Lung (tissue), 12 donors: Measurements from ENCODE around the gene C8G. TPM values are rescaled to one million over a fixed set of nuclear protein-coding genes. Genes with fewer than 3 reads are reported as not detected.

Experiments used
- ATAC-seq: fragments of 200-7000 bp; cut with Tn5 transposase; one replicate; pipeline ENCODE4 v1.9.1; 2020; ENCODE audit warnings: moderate number of reproducible peaks; ENCODE audit not compliant: insufficient read depth, low FRiP score
- DNase-seq, 3 donors: peaks; one replicate each; pipeline ENCODE4 v3.0.0-alpha.2; 2013 to 2017
- H3K27ac ChIP-seq, 2 donors: one replicate each; pipeline ENCODE4 v1.5.1; 2013; ENCODE audit warnings: mild to moderate bottlenecking in 2 of 2, moderate library complexity in 2 of 2, control low read depth in 1 of 2, inconsistent platforms in 1 of 2, low read depth in 1 of 2, low read length in 1 of 2
- H3K27me3 ChIP-seq, 3 donors: one replicate each; pipeline ENCODE4 v1.5.1; 2013; ENCODE audit warnings: low read length in 2 of 3; ENCODE audit not compliant: control insufficient read depth in 3 of 3, insufficient read depth in 3 of 3
- H3K36me3 ChIP-seq, 4 donors: one replicate each; pipeline ENCODE4 v1.5.1; 2013; ENCODE audit warnings: low read length in 4 of 4, mild to moderate bottlenecking in 1 of 4, moderate library complexity in 1 of 4; ENCODE audit not compliant: control insufficient read depth in 4 of 4, insufficient read depth in 4 of 4
- H3K4me1 ChIP-seq, 5 donors: one replicate each; pipeline ENCODE4 v1.5.1; 2013; ENCODE audit warnings: low read length in 5 of 5, mild to moderate bottlenecking in 2 of 5, moderate library complexity in 1 of 5; ENCODE audit not compliant: control insufficient read depth in 5 of 5, insufficient read depth in 5 of 5
- H3K4me3 ChIP-seq: one replicate; pipeline ENCODE4 v1.5.1; 2013; ENCODE audit warnings: mild to moderate bottlenecking, control low read depth, moderate library complexity
- H3K9ac ChIP-seq, 2 donors: one replicate each; pipeline ENCODE4 v1.5.1; 2013; ENCODE audit warnings: low read length in 2 of 2, control low read depth in 1 of 2; ENCODE audit not compliant: insufficient read depth in 1 of 2
- H3K9me3 ChIP-seq, 4 donors: one replicate each; pipeline ENCODE4 v1.5.1; 2013; ENCODE audit warnings: low read length in 3 of 4, mild to moderate bottlenecking in 1 of 4, moderate library complexity in 1 of 4; ENCODE audit not compliant: control insufficient read depth in 4 of 4, insufficient read depth in 3 of 4
- CTCF ChIP-seq: IDR thresholded peaks from 2 replicates; pipeline ENCODE4 v1.5.1; 2012; ENCODE audit warnings: mild to moderate bottlenecking; ENCODE audit errors: control extremely low read depth, extremely low read depth
- WGBS, 2 donors: extraction: QIAGEN DNeasy Blood & Tissue Kit; methylation state at CpG; one replicate each; pipeline ENCODE4 v1.1.7; 2013; 5-methylcytosine and 5-hydroxymethylcytosine counted together
- polyA plus RNA-seq, 2 donors: library from polyadenylated mRNA; stranded (reverse); fragments of 200-250 nt; gene quantifications; one replicate each; pipeline ENCODE4 v1.2.1, GENCODE V29; 2013
- total RNA-seq, 2 donors: library from RNA; depleted of rRNA in 1 of 2; stranded (reverse); fragments of >200 nt in 1 of 2; gene quantifications; one replicate each; pipeline ENCODE4 v1.2.1, GENCODE V29; 2014 to 2021
- donor health status: control.
- donor health status: control.
- donor health status: Bipolar disorder and iron deficiency.
- donor health status: healthy.
- donor health status: DM: yes; HTN: yes; CAD: no.

Gene C8G
- total and polyA plus RNA-seq, 4 donors, result 0.90 to 2.1 (median 1.4) TPM; not detected in 1

- H3K27ac ChIP-seq, result peak overlapping the region in 1 of 2 donors; percentile 39
- TF ChIP-seq CTCF, result no peak
- no peaks in the 10 kb centered on the region for H3K9me3 ChIP-seq
- WGBS, 2 donors, result 94 to 99% methylated on average over 14 of the region's 14 CpGs
- peaks cover 4 to 55% (median 16%) of the 10 kb centered on the region in 4 donors for H3K36me3 ChIP-seq
- H3K9ac ChIP-seq, result no peak overlapping the region
- ATAC-seq (no peak), DNase-seq (no peak)
- H3K4me1 ChIP-seq, result peaks cover 0 to 2% (median 0%) of the 10 kb centered on the region in 5 donors
- no peaks in the 10 kb centered on the region for H3K27me3 ChIP-seq
- no peak overlapping the region for H3K4me3 ChIP-seq
These were observed 24.3 kb upstream of the C8G start for GRCh38 chr9:136920734-136921231.

GRCh38 chr9:136921307-136921706 lies 23.7 kb upstream of the C8G start:
- no peak for ATAC-seq
- whole genome bisulfite sequencing, 2 donors, result 89 to 91% methylated on average over 11 of the region's 11 CpGs
- DNase-seq, result no peak
- H3K9ac ChIP-seq, result no peak overlapping the region
- H3K27ac ChIP-seq, result peak overlapping the region in 1 of 2 donors; percentile 39
- no peaks in the 10 kb centered on the region for H3K9me3 ChIP-seq
- TF ChIP-seq CTCF, result no peak
- H3K36me3 ChIP-seq, result peaks cover 4 to 57% (median 14%) of the 10 kb centered on the region in 4 donors
- no peaks in the 10 kb centered on the region for H3K27me3 ChIP-seq
- H3K4me3 ChIP-seq, result no peak overlapping the region
- peaks cover 0 to 3% (median 0%) of the 10 kb centered on the region in 5 donors for H3K4me1 ChIP-seq

GRCh38 chr9:136921718-136922117 lies 23.3 kb upstream of the C8G start:
- peaks cover under 1 to 58% (median 14%) of the 10 kb centered on the region in 4 donors for H3K36me3 ChIP-seq
- TF ChIP-seq CTCF, result no peak
- no peak for DNase-seq

GRCh38 chr9:136922540-136922939 lies 22.5 kb upstream of the C8G start:
- Histone ChIP-seq H3K9ac (no peak overlapping the region), H3K4me3 (no peak overlapping the region), H3K27me3 (no peaks in the 10 kb centered on the region), H3K4me1 (peaks cover 0 to 3% (median 0%) of the 10 kb centered on the region in 5 donors), H3K36me3 (peaks cover 0 to 52% (median 14%) of the 10 kb centered on the region in 4 donors), H3K9me3 (no peaks in the 10 kb centered on the region), H3K27ac (no peak overlapping the region)
- ATAC-seq (no peak), DNase-seq (no peak)
- no peak for TF ChIP-seq CTCF
- WGBS, 2 donors, result 92 to 94% methylated on average over 19 of the region's 19 CpGs

More at GRCh38 chr9:136921718-136922117, 23.3 kb upstream of the C8G start:
- H3K4me1 ChIP-seq, result peaks cover 0 to 3% (median 0%) of the 10 kb centered on the region in 5 donors
- no peaks in the 10 kb centered on the region for H3K27me3 ChIP-seq
- H3K27ac ChIP-seq, result peak overlapping the region in 1 of 2 donors; percentile 39
- H3K9ac ChIP-seq, result no peak overlapping the region
- H3K4me3 ChIP-seq, result no peak overlapping the region
- 86 to 91% methylated on average over 9 to 10 of the region's 10 CpGs for WGBS, 2 donors
- ATAC-seq, result no peak
- no peaks in the 10 kb centered on the region for H3K9me3 ChIP-seq
